Keratinocyte (primary cell): ENCODE data around the gene OR56A3. TPM values are rescaled to one million over a fixed set of nuclear protein-coding genes. Genes with fewer than 3 reads are reported as not detected.
"Not testable (repeated sequence)": the region's sequence is repeated elsewhere in the genome, so short reads cannot be mapped to it uniquely, and the experiment has no call there.

Source experiments
- DNase-seq: peaks from one replicate; pipeline ENCODE4 v3.0.0-alpha.2; 2011; ENCODE audit warnings: low read depth, missing footprints, low spot score
- FAIRE-seq: peaks from 2 replicates; lab custom pipeline; 2011; peaks lifted over from hg19 to GRCh38; lab: Jason Lieb, UNC
- H2AFZ ChIP-seq: 2 replicates; pipeline ENCODE4 v1.6.0; 2012; ENCODE audit warnings: low read length, control low read depth, inconsistent platforms; ENCODE audit not compliant: control insufficient read depth
- H3K27ac ChIP-seq: 2 replicates; pipeline ENCODE4 v1.5.1; 2011; ENCODE audit warnings: low read length; ENCODE audit not compliant: control insufficient read depth, insufficient read depth
- H3K27me3 ChIP-seq: 3 replicates; pipeline ENCODE4 v1.6.0; 2011; ENCODE audit warnings: low read length; ENCODE audit not compliant: control insufficient read depth, insufficient read depth; ENCODE audit errors: extremely low read depth
- H3K36me3 ChIP-seq, 2 experiments: 2 replicates in 1 of 2; 3 replicates in 1 of 2; pipeline ENCODE4 v1.5.1; 2011; ENCODE audit warnings: low read length in 2 of 2, mild to moderate bottlenecking in 1 of 2; ENCODE audit not compliant: control insufficient read depth in 2 of 2, insufficient read depth in 2 of 2; ENCODE audit errors: extremely low read depth in 1 of 2
- H3K4me1 ChIP-seq: 3 replicates; pipeline ENCODE4 v1.5.1; 2011; ENCODE audit warnings: low read length; ENCODE audit not compliant: control insufficient read depth, insufficient read depth; ENCODE audit errors: extremely low read depth
- H3K4me2 ChIP-seq: 3 replicates; pipeline ENCODE4 v1.6.0; 2011; ENCODE audit warnings: low read depth, low read length; ENCODE audit not compliant: control insufficient read depth, insufficient read depth; ENCODE audit errors: extremely low read depth
- H3K4me3 ChIP-seq, 3 experiments: fragments of 200-600 bp in 1 of 3; sonication (generic) in 1 of 3; 2 replicates in 2 of 3; 3 replicates in 1 of 3; pipeline ENCODE4 v1.5.1; 2011 to 2016; ENCODE audit warnings: low read length in 3 of 3, mild to moderate bottlenecking in 3 of 3, control low read depth in 2 of 3, inconsistent platforms in 1 of 3, low read depth in 1 of 3, mixed read lengths in 1 of 3, mixed run types in 1 of 3, moderate library complexity in 1 of 3; ENCODE audit not compliant: control insufficient read depth in 2 of 3, insufficient read depth in 2 of 3; ENCODE audit errors: extremely low read depth in 1 of 3
- H3K79me2 ChIP-seq: 2 replicates; pipeline ENCODE4 v1.6.0; 2012; ENCODE audit warnings: low read length; ENCODE audit not compliant: control insufficient read depth, insufficient read depth
- H3K9ac ChIP-seq: 3 replicates; pipeline ENCODE4 v1.6.0; 2011; ENCODE audit warnings: low read length; ENCODE audit not compliant: control insufficient read depth, insufficient read depth; ENCODE audit errors: extremely low read depth
- H3K9me1 ChIP-seq: 3 replicates; pipeline ENCODE4 v1.6.0; 2011; ENCODE audit warnings: low read length; ENCODE audit not compliant: control insufficient read depth, insufficient read depth; ENCODE audit errors: extremely low read depth
- H3K9me3 ChIP-seq: 2 replicates; pipeline ENCODE4 v1.5.1; 2012; ENCODE audit warnings: low read depth, low read length; ENCODE audit not compliant: control insufficient read depth
- H4K20me1 ChIP-seq: 3 replicates; pipeline ENCODE4 v1.6.0; 2011; ENCODE audit warnings: low read length; ENCODE audit not compliant: control insufficient read depth, insufficient read depth; ENCODE audit errors: extremely low read depth
- CTCF ChIP-seq, 3 experiments: IDR thresholded peaks in 1 of 3; conservative IDR thresholded peaks in 1 of 3; optimal IDR thresholded peaks in 1 of 3; 2 replicates in 2 of 3; 3 replicates in 1 of 3; pipeline versions ENCODE3 to v1.5.1; 2011; ENCODE audit warnings: low read length in 3 of 3, mild to moderate bottlenecking in 3 of 3, moderate library complexity in 2 of 3, control low read depth in 1 of 3, inconsistent platforms in 1 of 3; ENCODE audit not compliant: insufficient read depth in 2 of 3; ENCODE audit errors: extremely low read depth in 1 of 3
- EZH2 ChIP-seq: IDR thresholded peaks from one replicate; pipeline ENCODE4 v1.6.1; 2012; ENCODE audit warnings: inconsistent platforms, mild to moderate bottlenecking, low read length, moderate library complexity
- dilution Hi-C: fragments of 300-500 bp; cut with MboI; formaldehyde crosslinking; loops from one replicate; pipeline ENCODE4 v1.7.0; 2020; ENCODE audit warnings: low sequenced_read_pairs; ENCODE audit not compliant: extremely low pct_ligation_motif_present
- polyA plus RNA-seq, 5 experiments: library from polyadenylated mRNA; depleted of rRNA in 3 of 5; stranded (reverse) in 3 of 5; stranded (forward) in 1 of 5; unstranded in 1 of 5; fragments of >200 nt; gene quantifications; 1 replicate in 1 of 5; 2 replicates in 3 of 5; 3 replicates in 1 of 5; pipeline versions ENCODE4 v1.2.1 to v1.2.3, GENCODE V29; 2011 to 2012; ENCODE audit warnings: missing spikeins in 2 of 5, low read depth in 1 of 5, low replicate concordance in 1 of 5

The OR56A3 gene
- polyA plus RNA-seq, 1 donor (not counting 4 experiments of a cell fraction or from before 2014, with no cell fraction given) = not detected

- H3K27ac ChIP-seq = no peak overlapping the region
- H3K9me1 ChIP-seq = no peaks in the 10 kb centered on the region
- H2AFZ ChIP-seq = no peak overlapping the region
- TF ChIP-seq CTCF (optimal IDR thresholded peaks at IDR 0.05 in 1 of 3, IDR thresholded peaks at IDR 0.05 in 1 of 3, conservative IDR thresholded peaks at IDR 0.05 in 1 of 3; ENCODE audit: extremely low read depth in 1 of 3, insufficient read depth in 2 of 3, low read length in 3 of 3) (no peak), EZH2 (no peak)
- H3K79me2 ChIP-seq = no peaks in the 10 kb centered on the region
- H3K27me3 ChIP-seq = no peaks in the 10 kb centered on the region
- H3K4me3 ChIP-seq = no peak overlapping the region
- dilution Hi-C loops = no loop called here
- no peak for FAIRE-seq
- no peak overlapping the region for H3K9ac ChIP-seq
- no peak overlapping the region for H3K4me2 ChIP-seq
- H4K20me1 ChIP-seq = no peaks in the 10 kb centered on the region
- H3K36me3 ChIP-seq = no peaks in the 10 kb centered on the region
- no peaks in the 10 kb centered on the region for H3K4me1 ChIP-seq
- DNase-seq = no peak
- H3K9me3 ChIP-seq = no peaks in the 10 kb centered on the region
These were observed 1.3 kb upstream of the OR56A3 start for GRCh38 chr11:5940748-5941147.

GRCh38 chr11:5955586-5955985, 13.5 kb downstream of the OR56A3 start:
- Histone ChIP-seq H3K4me2 (no peak overlapping the region), H3K9me1 (no peaks in the 10 kb centered on the region), H3K27ac (no peak overlapping the region), H3K9ac (no peak overlapping the region), H2AFZ (no peak overlapping the region), H3K79me2 (no peaks in the 10 kb centered on the region), H3K4me3 (no peak overlapping the region), H3K9me3 (no peaks in the 10 kb centered on the region), H3K36me3 (no peaks in the 10 kb centered on the region), H3K4me1 (no peaks in the 10 kb centered on the region), H4K20me1 (no peaks in the 10 kb centered on the region), H3K27me3 (no peaks in the 10 kb centered on the region)
- FAIRE-seq (no peak), DNase-seq (no peak)
- dilution Hi-C loops = no loop called here
- TF ChIP-seq CTCF (optimal IDR thresholded peaks at IDR 0.05 in 1 of 3, IDR thresholded peaks at IDR 0.05 in 1 of 3, conservative IDR thresholded peaks at IDR 0.05 in 1 of 3; ENCODE audit: extremely low read depth in 1 of 3, insufficient read depth in 2 of 3, low read length in 3 of 3) (no peak), EZH2 (no peak)

GRCh38 chr11:5960704-5961320, 18.8 kb downstream of the OR56A3 start:
- H2AFZ ChIP-seq, DNase-seq, H3K27me3 ChIP-seq, H3K27ac ChIP-seq, H3K9me3 ChIP-seq, FAIRE-seq, H3K4me1 ChIP-seq, H3K9me1 ChIP-seq, H3K79me2 ChIP-seq, H4K20me1 ChIP-seq, H3K4me3 ChIP-seq, dilution Hi-C loops, H3K4me2 ChIP-seq, H3K36me3 ChIP-seq, H3K9ac ChIP-seq: not testable (repeated sequence)
